K562 (cell line): ENCODE data around the gene HOXA5.

Experiments
- POLR2A ChIP-seq: fragments of 450-650 bp; conservative IDR thresholded peaks from 2 replicates; pipeline ENCODE4 v1.6.1; 2016
- ZNF644 ChIP-seq: fragments of 200-800 bp; sonication (Bioruptor generic); IDR thresholded peaks from 2 replicates; pipeline ENCODE4 v1.6.1; 2016; ENCODE audit warnings: low read depth, missing genetic modification characterization, missing compliant biosample characterization
- ZNF76 ChIP-seq: fragments of 250-450 bp; sonication (Bioruptor Pico); IDR thresholded peaks from 2 replicates; pipeline ENCODE4 v1.4.0; 2020; ENCODE audit warnings: mild to moderate bottlenecking, moderate library complexity, borderline replicate concordance
- TF ChIP-seq, protein P1 (sequence below), 2 experiments: IDR thresholded peaks in 1 of 2; conservative IDR thresholded peaks in 1 of 2; 2 replicates each; pipeline ENCODE4 v1.6.1; 2016; ENCODE audit warnings: low read depth in 2 of 2, mild to moderate bottlenecking in 1 of 2, missing compliant biosample characterization in 1 of 2, missing genetic modification characterization in 1 of 2, moderate library complexity in 1 of 2

DNA sequence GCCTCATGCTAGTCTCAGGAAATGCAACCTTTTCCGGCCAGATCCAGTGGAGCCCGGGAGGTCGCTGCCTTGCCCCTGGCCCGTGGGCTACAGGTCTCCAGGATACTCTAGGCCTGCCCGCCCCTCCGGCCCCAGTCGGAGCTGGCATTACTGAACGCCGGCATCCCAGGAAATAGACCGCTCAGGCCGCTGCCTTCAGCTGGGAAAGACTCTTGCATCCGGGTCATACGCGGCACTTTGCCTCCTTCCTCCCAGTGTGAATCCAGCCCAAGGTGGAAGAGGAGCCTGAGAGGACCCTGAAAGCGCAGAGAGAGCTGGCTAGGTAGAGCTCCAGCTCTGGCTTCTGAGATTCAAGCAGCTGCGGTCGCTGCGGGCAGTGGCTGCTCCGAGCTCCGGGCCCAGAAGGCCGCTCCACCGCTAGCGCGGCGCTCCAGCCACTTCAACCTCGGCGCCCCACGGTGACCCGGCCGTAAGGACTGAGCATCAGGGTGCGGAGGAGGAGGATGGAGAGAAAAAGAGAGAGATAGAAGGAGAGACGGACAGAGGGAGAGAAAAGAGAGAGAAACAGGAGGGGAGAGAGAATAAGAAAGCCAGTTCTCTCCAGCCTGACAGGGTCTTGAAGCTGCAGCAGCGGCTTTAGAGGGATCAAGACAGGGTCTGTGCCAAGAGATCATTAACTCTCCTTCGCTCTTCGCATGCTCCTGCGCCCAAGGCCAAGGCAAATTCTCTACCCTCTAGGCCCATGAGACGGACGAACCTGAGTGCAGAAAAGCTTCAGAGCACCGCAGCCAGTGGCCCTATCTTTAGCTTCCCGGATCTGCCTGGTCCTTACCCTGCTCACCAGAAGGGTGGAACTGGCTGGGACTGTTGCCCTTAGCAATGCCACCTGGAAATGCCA, 32.4 kb upstream of the HOXA5 start:
- TF ChIP-seq ZNF644 = no peak
- no peak for TF ChIP-seq ZNF76
- TF ChIP-seq, protein P1, sequence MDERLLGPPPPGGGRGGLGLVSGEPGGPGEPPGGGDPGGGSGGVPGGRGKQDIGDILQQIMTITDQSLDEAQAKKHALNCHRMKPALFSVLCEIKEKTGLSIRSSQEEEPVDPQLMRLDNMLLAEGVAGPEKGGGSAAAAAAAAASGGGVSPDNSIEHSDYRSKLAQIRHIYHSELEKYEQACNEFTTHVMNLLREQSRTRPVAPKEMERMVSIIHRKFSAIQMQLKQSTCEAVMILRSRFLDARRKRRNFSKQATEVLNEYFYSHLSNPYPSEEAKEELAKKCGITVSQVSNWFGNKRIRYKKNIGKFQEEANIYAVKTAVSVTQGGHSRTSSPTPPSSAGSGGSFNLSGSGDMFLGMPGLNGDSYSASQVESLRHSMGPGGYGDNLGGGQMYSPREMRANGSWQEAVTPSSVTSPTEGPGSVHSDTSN (CRISPR knock-in tag; IDR thresholded peaks at IDR 0.05; ENCODE audit: low read depth) = no peak
- TF ChIP-seq, protein P1 (tag; conservative IDR thresholded peaks at IDR 0.05; ENCODE audit: low read depth) = no peak
- no peak for TF ChIP-seq POLR2A
